Large intestine (tissue), 3 donors: ENCODE measurements around the gene PTPRN2. TPM values are rescaled to one million over a fixed set of nuclear protein-coding genes. Genes with fewer than 3 reads are reported as not detected.
"Not testable (repeated sequence)": the region's sequence is repeated elsewhere in the genome, so short reads cannot be mapped to it uniquely, and the experiment has no call there.

Experiments used
- DNase-seq, 2 donors: peaks; one replicate each; pipeline versions ENCODE4 v3.0.0 to v3.0.0-alpha.2; 2013
- H3K27ac ChIP-seq: one replicate; pipeline ENCODE4 v1.5.1; 2013; ENCODE audit warnings: low read length
- H3K27me3 ChIP-seq: 2 replicates; pipeline ENCODE4 v1.6.1; 2013; ENCODE audit warnings: low read length; ENCODE audit not compliant: control insufficient read depth, insufficient read depth
- H3K36me3 ChIP-seq: 2 replicates; pipeline ENCODE4 v1.6.1; 2013; ENCODE audit warnings: low read length; ENCODE audit not compliant: control insufficient read depth, insufficient read depth
- H3K4me1 ChIP-seq: one replicate; pipeline ENCODE4 v1.6.1; 2013; ENCODE audit warnings: low read length; ENCODE audit not compliant: control insufficient read depth, insufficient read depth
- H3K4me3 ChIP-seq: one replicate; pipeline ENCODE4 v1.5.1; 2013; ENCODE audit warnings: low read length
- H3K9me3 ChIP-seq: one replicate; pipeline ENCODE4 v1.6.1; 2013; ENCODE audit warnings: mild to moderate bottlenecking, low read depth, low read length, moderate library complexity; ENCODE audit not compliant: control insufficient read depth
- WGBS: methylation state at CpG from one replicate; pipeline ENCODE4 v1.1.5; 2013; ENCODE audit warnings: low lambda C conversion rate; ENCODE audit not compliant: insufficient coverage; 5-methylcytosine and 5-hydroxymethylcytosine counted together
- polyA plus RNA-seq: library from polyadenylated mRNA; unstranded; fragments of 120-200 nt; gene quantifications from one replicate; pipeline ENCODE4 v1.2.1, GENCODE V29; 2013

The PTPRN2 gene
- polyA plus RNA-seq, 1 donor: 13.4 TPM

DNA sequence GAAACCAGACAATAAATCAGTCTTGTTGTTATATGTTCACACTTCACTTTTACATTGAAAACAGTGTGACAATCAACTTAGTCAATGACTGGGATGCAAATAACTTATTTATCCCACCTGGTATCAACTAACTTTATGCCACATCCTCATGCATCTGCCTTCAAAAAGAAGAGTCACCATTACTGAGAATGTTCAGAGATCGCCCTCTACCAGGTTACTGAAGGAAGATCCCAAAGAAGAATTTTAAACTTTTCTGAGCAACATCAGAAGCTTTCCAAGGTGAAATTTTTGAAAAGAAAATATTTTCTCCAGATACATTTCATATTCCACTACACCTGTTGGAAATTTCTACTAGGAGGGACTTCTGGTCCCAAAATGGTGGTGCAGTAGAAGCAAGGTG, 359.5 kb downstream of the PTPRN2 start:
- Histone ChIP-seq H3K36me3 (no peaks in the 10 kb centered on the region), H3K27ac (no peak overlapping the region), H3K9me3 (no peaks in the 10 kb centered on the region), H3K27me3 (no peaks in the 10 kb centered on the region), H3K4me3 (no peak overlapping the region), H3K4me1 (no peaks in the 10 kb centered on the region)
- DNase-seq: no peak
- WGBS: no CpG with 5 or more reads among the region's 1 CpG

DNA sequence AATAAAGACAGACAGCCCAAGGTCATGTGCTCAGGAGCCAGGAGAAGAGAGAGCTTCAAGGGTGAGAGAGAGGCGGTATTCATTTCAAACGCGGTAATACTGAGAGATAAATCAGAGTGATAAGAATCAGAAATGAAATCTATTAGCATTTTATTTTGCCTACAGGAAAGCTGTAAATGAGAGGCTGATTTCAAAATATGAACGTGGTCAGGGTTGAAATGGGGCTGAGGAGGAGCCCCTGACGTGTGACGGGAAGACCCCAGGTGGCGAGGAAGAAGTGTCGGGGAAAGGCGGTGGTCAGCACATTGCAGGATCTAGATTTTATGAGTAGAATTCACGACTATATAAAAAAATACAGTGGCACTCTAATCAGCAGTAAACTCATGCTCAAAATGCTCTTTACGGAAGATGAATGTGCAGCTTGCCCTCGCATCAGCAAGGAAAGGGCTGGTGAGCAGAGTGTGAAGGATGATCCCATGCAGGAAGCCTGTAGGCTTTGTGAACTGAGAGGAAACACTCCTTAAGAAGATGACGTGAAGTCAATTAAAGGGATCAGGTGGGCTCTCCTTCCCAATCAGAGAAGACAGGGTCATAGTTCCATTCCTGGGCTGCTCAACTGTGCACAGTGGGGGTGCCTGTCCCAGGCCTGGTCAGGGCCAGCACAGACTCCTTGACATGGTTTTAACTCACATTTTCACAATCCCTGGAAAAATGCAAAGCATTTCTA, 360.2 kb downstream of the PTPRN2 start:
- H3K36me3 ChIP-seq: no peaks in the 10 kb centered on the region
- no peaks in the 10 kb centered on the region for H3K27me3 ChIP-seq
- no peak overlapping the region for H3K4me3 ChIP-seq
- DNase-seq: no peak
- H3K27ac ChIP-seq: no peak overlapping the region
- WGBS: no CpG with 5 or more reads among the region's 13 CpGs
- no peaks in the 10 kb centered on the region for H3K4me1 ChIP-seq
- H3K9me3 ChIP-seq: no peaks in the 10 kb centered on the region

DNA sequence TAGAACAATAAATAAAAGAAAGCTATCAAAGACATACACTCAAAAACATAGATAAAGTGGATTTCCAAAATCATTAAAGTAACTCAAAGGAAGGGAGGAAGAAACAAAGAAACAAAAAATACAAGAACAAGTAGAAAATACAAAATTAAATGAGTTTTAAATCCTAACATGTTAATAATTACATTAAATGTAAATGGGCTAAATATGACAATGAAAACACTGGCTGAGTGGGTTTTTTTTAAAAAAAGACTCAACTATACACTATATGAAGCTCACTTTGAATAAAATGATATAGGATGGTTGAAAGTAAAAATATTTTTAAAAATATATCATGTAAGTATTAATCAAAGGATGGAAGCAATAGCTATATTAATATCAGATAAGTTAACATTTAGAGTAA, 371.4 kb downstream of the PTPRN2 start:
- H3K27me3 ChIP-seq: no peaks in the 10 kb centered on the region
- no peak for DNase-seq
- H3K9me3 ChIP-seq: peaks cover 3% of the 10 kb centered on the region
- no peak overlapping the region for H3K4me3 ChIP-seq
- H3K27ac ChIP-seq: no peak overlapping the region
- no peaks in the 10 kb centered on the region for H3K36me3 ChIP-seq
- H3K4me1 ChIP-seq: no peaks in the 10 kb centered on the region

DNA sequence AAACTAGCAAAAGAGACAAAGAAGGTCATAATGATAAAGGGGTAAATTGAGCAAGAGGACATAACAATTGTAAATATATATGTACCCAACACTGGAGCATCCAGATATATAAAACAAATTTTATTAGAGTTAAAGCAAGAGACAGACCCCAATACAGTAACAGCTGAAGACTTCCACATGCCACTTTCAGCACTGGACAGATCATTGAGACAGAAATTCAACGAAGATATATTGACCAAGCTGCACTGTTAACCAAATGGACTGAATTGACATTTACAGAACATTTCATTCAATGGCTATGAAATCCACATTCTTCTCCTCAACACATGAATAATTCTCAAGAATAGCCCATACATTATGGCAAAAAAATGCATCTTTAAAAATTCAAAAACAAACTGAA, 378.2 kb downstream of the PTPRN2 start:
- Histone ChIP-seq H3K4me3 (no peak overlapping the region), H3K36me3 (no peaks in the 10 kb centered on the region), H3K4me1 (no peaks in the 10 kb centered on the region), H3K9me3 (no peaks in the 10 kb centered on the region), H3K27me3 (no peaks in the 10 kb centered on the region), H3K27ac (no peak overlapping the region)
- WGBS: no CpG with 5 or more reads among the region's 1 CpG
- DNase-seq: no peak

DNA sequence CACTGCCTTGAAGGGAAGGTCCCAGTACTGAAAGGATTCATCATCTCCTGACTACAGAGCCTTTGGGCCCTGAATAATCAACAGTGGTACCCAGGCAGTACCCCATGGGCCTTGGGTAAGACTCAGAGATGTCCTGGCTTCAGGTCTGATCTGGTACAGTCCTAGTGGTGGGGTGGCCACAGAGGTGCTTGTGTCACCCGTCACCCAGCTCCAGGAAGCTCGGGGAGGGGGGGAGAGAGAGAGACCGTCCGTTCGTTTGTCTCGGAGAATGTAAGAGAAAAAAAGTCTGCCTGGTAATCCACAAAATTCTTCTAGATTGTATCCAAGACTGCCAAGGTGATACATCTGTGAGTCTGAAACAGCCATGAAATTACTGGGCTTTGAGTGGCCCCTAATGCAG, 381.3 kb downstream of the PTPRN2 start:
- Histone ChIP-seq H3K27me3 (no peaks in the 10 kb centered on the region), H3K4me3 (no peak overlapping the region)
- no peak for DNase-seq

DNA sequence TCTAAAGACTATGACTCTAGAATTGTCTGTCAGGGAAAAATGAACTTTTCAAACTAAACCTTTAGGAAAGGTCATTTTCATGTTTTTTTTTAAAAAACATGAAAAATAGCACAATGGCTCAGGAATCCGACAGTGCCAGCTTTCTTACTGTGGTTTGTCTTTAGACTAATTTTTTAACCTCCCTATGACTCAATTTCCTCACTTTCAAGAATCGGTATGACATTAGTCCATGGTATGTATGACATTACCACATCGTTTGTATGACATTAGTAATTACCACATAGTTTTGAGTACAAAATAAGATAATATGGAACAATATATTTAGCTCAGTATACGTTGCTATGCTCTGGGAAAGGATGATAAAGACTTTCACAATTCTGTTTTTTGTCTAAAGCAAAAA, 383.2 kb downstream of the PTPRN2 start:
- H3K36me3 ChIP-seq: no peaks in the 10 kb centered on the region
- no peaks in the 10 kb centered on the region for H3K27me3 ChIP-seq
- no peak overlapping the region for H3K27ac ChIP-seq
- DNase-seq: no peak
- H3K9me3 ChIP-seq: peaks cover 5% of the 10 kb centered on the region
- WGBS: 100% methylated on average over 2 of the region's 4 CpGs
- H3K4me3 ChIP-seq: no peak overlapping the region
- H3K4me1 ChIP-seq: no peaks in the 10 kb centered on the region

More for the DNA sequence above, 381.3 kb downstream of the PTPRN2 start:
- peaks cover 5% of the 10 kb centered on the region for H3K9me3 ChIP-seq
- no peak overlapping the region for H3K27ac ChIP-seq
- no peaks in the 10 kb centered on the region for H3K36me3 ChIP-seq
- H3K4me1 ChIP-seq: no peaks in the 10 kb centered on the region
- WGBS: 96% methylated on average over 4 of the region's 6 CpGs

DNA sequence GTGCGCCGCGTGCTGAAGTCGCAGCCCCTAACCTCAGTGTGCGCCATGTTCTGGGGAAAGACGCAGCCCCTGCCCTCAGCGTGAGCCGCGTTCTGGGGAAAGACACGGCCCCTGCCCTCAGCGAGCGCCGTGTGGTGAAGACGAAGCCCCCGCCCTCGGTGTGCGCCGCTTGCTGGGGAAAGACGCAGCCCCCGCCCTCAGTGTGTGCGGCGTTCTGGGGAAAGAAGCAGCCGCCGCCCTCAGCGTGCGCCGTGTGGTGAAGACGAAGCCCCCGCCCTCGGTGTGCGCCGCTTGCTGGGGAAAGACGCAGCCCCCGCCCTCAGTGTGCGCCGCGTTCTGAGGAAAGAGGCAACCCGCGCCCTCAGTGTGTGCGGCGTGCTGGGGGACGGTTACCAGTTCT, 383.7 kb downstream of the PTPRN2 start:
- H3K4me3 ChIP-seq: not testable (repeated sequence)

DNA sequence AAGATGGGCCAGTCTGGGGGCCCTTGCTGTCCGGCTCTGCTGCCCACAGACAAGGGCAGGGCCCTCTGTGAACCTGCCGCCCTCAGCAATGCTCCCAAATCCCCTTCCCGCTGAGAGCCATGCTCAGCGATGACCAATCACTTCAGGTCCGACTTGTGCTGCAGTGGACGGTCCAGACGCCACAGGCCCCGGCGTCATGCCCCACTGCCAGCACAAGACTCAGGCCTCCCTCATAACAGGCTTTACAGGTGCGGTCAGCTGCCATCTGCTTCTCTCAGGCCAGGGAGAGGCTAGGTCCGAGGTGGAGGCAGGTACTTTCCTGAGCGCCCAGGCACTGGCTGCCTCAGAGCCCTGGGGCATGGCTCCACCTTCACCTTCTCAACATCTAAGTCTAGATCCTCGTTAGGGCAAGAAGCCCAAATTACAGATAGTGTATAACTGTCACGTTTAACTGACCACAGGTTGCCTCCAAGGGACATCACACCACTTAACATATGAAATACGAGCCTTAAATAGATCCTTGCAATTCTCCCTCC, 393.2 kb downstream of the PTPRN2 start:
- peaks cover 47% of the 10 kb centered on the region for H3K9me3 ChIP-seq
- H3K27me3 ChIP-seq: no peaks in the 10 kb centered on the region
- H3K36me3 ChIP-seq: no peaks in the 10 kb centered on the region
- no peak for DNase-seq
- no peak overlapping the region for H3K4me3 ChIP-seq
- no peak overlapping the region for H3K27ac ChIP-seq
- no CpG with 5 or more reads among the region's 15 CpGs for WGBS
- H3K4me1 ChIP-seq: no peaks in the 10 kb centered on the region

More for the DNA sequence above, 383.7 kb downstream of the PTPRN2 start:
- H3K27me3 ChIP-seq, H3K4me1 ChIP-seq, H3K27ac ChIP-seq, H3K9me3 ChIP-seq, DNase-seq, H3K36me3 ChIP-seq: not testable (repeated sequence)
- WGBS: no CpG with 5 or more reads among the region's 42 CpGs

DNA sequence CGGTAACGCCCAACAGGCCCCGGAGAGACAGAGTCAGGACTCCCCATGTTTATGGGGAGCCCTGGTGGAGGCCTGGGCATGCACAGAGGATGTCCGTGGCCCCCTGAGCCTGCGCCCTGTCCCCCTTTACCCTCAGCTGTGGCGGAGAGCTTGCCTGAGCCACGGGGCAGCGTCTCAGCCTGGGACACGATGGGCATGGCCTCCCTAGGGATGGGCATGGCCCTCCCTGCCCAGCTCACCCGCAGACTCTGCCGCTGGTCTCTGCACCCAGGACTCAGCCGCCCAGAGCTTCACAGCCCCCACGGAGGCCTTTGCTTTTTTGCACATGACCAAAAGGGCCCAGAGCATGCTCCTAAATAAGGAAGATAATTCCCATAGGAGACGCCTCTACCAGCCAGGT, 394.2 kb downstream of the PTPRN2 start:
- no peak overlapping the region for H3K4me3 ChIP-seq
- DNase-seq: no peak
- no peaks in the 10 kb centered on the region for H3K27me3 ChIP-seq
- no peaks in the 10 kb centered on the region for H3K4me1 ChIP-seq
- no peak overlapping the region for H3K27ac ChIP-seq
- H3K36me3 ChIP-seq: no peaks in the 10 kb centered on the region
- WGBS: no CpG with 5 or more reads among the region's 14 CpGs
- peaks cover 52% of the 10 kb centered on the region for H3K9me3 ChIP-seq

DNA sequence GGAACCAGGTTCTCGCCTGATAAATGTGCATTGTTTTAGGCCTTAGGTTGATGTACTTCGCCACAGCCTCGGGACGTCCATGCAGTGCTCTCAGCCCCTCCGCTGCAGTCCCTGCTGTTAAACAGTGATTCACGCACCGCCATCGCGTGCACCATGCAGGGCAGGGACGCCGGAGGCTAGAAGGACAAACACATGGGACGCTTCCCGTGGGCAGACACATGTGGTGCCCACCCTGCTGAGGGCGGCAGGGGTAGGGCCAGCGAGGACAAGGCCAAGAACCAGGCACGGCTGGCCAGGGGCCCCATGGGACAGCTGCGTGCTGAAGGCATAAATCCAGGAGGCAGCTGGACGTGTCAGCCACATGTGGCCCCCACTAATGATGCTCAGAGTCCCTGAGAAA, 394.7 kb downstream of the PTPRN2 start:
- no peak overlapping the region for H3K4me3 ChIP-seq
- no CpG with 5 or more reads among the region's 18 CpGs for WGBS
- no peaks in the 10 kb centered on the region for H3K27me3 ChIP-seq
- H3K4me1 ChIP-seq: no peaks in the 10 kb centered on the region
- peaks cover 53% of the 10 kb centered on the region for H3K9me3 ChIP-seq
- DNase-seq: no peak
- no peak overlapping the region for H3K27ac ChIP-seq
- H3K36me3 ChIP-seq: no peaks in the 10 kb centered on the region

DNA sequence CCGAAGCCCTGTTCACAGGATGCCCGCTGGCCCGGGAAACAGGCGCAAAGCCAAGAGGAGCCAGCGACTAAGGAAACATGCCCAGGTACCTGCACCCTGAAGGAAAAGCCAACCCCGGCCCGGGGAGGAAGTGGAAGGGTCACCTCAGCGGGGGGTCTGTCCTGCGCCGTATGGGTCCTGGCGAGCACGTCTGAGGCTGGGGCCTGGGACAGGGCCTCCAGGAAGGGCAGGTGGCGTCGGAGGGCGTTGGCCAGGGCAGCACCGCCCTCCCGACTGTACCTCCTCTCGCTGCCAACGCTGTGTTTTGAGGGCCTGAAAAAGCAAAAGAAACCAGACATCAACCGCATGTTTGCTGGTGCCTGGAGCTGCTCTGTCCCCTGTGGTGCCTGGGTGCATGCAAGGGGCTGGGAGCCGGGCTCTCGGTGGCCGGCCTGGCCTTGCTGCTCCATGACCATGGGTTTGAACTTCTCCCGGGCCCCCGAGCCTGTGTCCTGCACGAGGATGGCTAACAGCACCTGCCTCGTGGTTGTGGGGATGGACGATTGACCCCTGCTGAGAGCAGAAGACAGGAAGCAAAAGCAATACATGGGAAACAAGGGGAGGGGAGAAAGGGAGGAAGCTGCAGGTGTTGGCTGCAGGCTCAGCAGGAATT, 395.3 kb downstream of the PTPRN2 start:
- Histone ChIP-seq H3K36me3 (no peaks in the 10 kb centered on the region), H3K27me3 (no peaks in the 10 kb centered on the region), H3K9me3 (peaks cover 56% of the 10 kb centered on the region), H3K4me3 (no peak overlapping the region), H3K4me1 (no peaks in the 10 kb centered on the region), H3K27ac (no peak overlapping the region)
- no peak for DNase-seq
- WGBS: no CpG with 5 or more reads among the region's 28 CpGs
